AG09309 (cell line): ENCODE results near the gene PARD6A.

Source experiments
- DNase-seq: peaks from one replicate; pipeline ENCODE4 v3.0.0-alpha.2; 2010; ENCODE audit warnings: low read depth
- H3K4me3 ChIP-seq: 2 replicates; pipeline ENCODE4 v1.5.1; 2011; ENCODE audit warnings: mild to moderate bottlenecking, low read depth, low read length, moderate library complexity; ENCODE audit not compliant: control insufficient read depth
- TF ChIP-seq, protein P1 (sequence below): IDR thresholded peaks from 2 replicates; pipeline ENCODE4 v1.5.1; 2011; ENCODE audit warnings: mild to moderate bottlenecking, low read depth, low read length, inconsistent platforms; ENCODE audit not compliant: insufficient read depth, control insufficient read depth; ENCODE audit errors: missing control alignments

PARD6A gene

DNA sequence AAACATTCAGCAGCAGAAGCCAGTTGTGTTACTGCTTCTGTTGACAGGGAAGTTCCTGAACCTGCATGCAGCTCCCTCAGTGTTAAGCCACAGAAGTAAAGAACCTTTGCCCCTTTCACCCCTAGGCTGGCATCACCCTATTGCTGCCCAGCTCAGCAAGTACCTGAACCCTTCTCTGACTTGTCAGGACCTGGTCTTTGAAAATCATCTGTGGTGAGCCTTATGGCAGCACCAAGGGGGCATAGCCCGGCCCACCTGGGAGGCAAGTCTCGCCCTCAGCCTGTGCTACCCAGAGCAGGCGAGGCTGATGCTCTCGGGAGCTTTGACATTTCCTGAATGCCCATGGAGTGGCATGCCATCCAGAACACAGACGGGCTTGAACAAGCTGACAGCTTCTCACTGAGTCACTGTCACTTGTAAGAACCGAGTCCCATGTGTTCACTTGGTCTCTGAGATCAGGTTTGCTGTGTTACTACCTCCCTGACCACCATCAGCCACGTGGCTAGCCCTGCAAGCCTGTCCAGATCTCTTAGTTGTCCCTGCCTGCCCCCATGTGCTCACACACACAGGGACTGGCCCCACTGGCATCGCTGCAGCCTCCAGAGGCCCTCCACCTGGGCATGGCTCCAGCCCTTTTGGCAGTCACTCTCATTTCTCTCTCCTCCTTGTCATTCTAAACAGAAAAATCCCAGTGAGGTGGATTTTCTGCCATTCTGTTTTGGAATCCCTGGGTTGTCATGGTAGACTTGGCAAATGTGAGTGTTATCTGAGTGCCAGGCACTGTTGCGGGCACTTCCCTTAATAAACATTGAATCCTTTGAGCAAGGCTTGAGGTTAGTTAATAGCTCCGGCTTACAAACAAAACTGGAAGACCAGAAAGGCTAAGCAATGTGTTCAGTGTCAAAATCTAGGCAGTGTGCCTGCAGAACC lies 18.7 kb upstream of the PARD6A start:
- DNase-seq: no peak
- TF ChIP-seq, protein P1, sequence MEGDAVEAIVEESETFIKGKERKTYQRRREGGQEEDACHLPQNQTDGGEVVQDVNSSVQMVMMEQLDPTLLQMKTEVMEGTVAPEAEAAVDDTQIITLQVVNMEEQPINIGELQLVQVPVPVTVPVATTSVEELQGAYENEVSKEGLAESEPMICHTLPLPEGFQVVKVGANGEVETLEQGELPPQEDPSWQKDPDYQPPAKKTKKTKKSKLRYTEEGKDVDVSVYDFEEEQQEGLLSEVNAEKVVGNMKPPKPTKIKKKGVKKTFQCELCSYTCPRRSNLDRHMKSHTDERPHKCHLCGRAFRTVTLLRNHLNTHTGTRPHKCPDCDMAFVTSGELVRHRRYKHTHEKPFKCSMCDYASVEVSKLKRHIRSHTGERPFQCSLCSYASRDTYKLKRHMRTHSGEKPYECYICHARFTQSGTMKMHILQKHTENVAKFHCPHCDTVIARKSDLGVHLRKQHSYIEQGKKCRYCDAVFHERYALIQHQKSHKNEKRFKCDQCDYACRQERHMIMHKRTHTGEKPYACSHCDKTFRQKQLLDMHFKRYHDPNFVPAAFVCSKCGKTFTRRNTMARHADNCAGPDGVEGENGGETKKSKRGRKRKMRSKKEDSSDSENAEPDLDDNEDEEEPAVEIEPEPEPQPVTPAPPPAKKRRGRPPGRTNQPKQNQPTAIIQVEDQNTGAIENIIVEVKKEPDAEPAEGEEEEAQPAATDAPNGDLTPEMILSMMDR: peak; percentile 7
- no peak overlapping the region for H3K4me3 ChIP-seq

DNA sequence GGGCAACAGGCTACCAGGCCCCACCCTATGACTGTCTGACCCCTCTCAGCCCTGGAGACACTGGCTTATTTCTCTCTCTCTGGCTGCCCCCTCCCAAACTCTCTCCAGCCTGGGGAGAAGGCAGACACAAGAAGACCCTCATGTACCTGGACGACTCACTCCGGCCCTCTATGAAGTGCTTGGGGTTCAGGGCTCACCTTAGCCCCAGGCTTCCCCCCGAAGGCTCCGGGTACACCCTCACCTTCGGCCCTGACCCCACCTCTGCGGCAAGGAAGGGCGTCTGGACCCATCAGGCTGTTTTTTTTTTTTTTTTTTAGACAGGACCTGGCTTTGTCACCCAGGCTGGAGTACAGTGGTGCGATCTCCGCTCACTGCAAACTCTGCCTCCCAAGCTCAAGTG lies 16.7 kb upstream of the PARD6A start:
- DNase-seq: no peak
- no peak overlapping the region for H3K4me3 ChIP-seq
- TF ChIP-seq, protein P1: no peak

DNA sequence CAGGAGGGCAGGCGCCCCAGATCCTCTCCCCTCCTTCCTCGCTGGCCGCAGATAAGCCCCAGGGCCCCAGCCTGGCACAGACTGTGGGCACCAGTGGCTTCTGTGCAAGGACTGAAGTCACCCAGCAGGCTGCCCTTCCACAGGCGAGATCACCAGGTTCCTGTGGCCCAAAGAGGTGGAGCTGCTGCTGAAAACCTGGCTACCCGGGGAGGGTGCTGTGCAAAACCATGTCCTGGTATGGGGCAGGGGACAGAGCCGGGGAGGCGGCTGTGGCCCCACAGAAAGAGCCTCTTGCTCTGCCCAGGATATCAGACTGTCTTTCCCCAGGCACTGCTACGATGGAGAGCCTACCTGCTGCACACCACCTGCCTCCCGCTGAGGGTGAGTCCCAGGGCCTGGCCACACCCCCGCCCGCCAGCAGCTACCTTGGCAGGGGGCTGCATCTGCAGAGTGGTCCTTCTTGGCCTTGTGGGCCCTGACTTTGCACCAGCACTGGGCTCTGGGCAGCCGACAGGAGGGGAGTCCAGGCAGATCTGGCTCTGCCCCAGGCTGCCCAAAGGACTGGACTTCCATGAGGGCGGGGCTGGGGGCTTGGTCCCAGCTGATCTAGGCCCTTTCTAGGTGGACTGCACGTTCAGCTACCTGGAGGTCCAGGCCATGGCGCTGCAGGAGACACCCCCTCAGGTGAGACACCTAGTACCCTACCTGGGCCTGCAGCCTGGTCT lies 15.2 kb upstream of the PARD6A start:
- DNase-seq: no peak
- TF ChIP-seq, protein P1: no peak
- no peak overlapping the region for H3K4me3 ChIP-seq

DNA sequence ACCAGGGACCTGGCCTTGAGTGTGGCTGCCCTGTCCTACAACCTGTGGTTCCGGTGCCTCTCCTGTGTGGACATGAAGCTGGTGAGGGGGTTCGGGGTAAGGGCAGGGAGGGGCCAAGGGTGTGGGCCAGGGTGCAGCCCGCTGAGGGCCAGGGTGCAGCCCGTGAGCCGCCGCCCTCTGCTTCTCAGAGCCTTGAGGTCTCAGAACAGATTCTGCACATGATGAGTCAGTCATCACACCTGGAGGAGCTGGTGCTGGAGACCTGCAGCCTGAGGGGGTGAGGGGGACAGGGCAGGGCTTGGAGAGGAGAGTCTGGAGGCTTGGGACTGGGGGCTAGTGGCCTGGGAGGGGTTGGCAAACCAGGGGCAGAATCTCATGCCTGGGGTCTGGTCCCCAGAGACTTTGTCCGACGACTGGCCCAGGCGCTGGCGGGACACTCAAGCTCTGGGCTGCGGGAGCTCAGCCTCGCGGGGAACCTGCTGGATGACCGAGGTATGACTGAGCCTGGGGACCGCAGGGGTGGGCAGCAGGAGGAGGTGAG lies 13.6 kb upstream of the PARD6A start:
- TF ChIP-seq, protein P1: no peak
- DNase-seq: no peak
- no peak overlapping the region for H3K4me3 ChIP-seq

DNA sequence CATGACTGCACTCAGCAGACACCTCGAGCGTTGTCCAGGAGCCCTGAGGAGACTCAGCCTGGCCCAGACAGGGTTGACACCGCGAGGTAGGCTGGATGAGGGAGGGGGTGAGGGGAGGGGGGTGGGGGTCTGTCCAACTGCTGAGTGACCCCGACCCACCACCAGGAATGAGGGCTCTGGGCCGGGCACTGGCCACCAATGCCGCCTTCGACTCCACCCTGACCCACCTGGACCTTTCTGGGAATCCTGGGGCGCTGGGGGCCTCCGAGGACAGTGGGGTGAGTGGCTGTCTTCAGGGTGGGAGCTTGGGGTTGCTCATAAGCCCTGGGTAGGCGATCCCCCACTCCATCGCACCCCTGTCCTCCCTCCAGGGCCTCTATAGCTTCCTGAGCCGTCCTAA lies 13.1 kb upstream of the PARD6A start:
- no peak for DNase-seq
- no peak overlapping the region for H3K4me3 ChIP-seq
- TF ChIP-seq, protein P1: no peak

DNA sequence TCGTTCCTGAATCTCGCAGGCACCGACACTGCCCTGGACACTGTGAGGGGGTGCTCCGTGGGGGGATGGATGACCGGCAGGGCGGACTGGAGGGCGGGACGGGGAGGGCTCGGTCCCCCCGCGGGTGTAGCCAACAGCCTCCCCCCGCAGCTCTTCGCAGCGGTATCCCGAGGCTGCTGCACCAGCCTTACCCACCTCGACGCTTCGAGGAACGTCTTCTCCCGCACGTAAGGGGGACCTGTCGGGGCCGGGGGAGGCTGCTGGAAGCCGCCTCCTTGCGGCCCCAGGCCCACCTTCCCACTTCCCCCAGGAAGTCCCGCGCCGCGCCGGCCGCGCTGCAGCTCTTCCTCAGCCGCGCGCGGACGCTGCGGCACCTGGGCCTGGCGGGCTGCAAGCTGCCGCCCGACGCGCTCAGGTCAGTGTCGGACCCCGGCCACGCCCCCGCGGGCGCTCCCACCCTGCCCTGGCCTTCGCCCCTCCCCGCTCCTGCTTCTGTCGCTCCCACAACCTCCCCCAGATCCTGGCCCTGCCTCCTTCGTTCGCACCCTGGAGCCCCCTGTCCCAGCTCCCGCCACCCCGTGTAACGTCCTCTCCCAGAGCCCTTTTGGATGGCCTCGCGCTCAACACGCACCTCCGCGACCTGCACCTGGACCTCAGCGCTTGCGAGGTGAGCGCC lies 12.5 kb upstream of the PARD6A start:
- TF ChIP-seq, protein P1: no peak
- H3K4me3 ChIP-seq: no peak overlapping the region
- DNase-seq: no peak
